Mucosa of rectum (tissue), 2 donors: ENCODE results near the gene ISM2.
"Not testable (repeated sequence)": the region's sequence is repeated elsewhere in the genome, so short reads cannot be mapped to it uniquely, and the experiment has no call there.

Experiments
- H3K27ac ChIP-seq, 2 donors: one replicate each; pipeline ENCODE4 v1.7.0; 2013; ENCODE audit warnings: inconsistent platforms in 2 of 2, low read depth in 2 of 2, low read length in 2 of 2
- H3K27me3 ChIP-seq, 2 donors: one replicate each; pipeline ENCODE4 v1.7.0; 2013; ENCODE audit warnings: low read length in 2 of 2; ENCODE audit not compliant: control insufficient read depth in 2 of 2, insufficient read depth in 2 of 2
- H3K36me3 ChIP-seq, 2 donors: one replicate each; pipeline ENCODE4 v1.7.0; 2013; ENCODE audit warnings: low read length in 2 of 2; ENCODE audit not compliant: control insufficient read depth in 2 of 2, insufficient read depth in 2 of 2
- H3K4me1 ChIP-seq, 2 donors: one replicate each; pipeline ENCODE4 v1.7.0; 2013; ENCODE audit warnings: low read length in 2 of 2, mild to moderate bottlenecking in 1 of 2; ENCODE audit not compliant: control insufficient read depth in 2 of 2, insufficient read depth in 2 of 2
- H3K4me3 ChIP-seq, 2 donors: one replicate each; pipeline ENCODE4 v1.7.0; 2013; ENCODE audit warnings: low read length in 2 of 2
- H3K9ac ChIP-seq, 2 donors: one replicate each; pipeline ENCODE4 v1.7.0; 2013; ENCODE audit warnings: low read length in 2 of 2, low read depth in 1 of 2, mild to moderate bottlenecking in 1 of 2
- H3K9me3 ChIP-seq, 2 donors: one replicate each; pipeline ENCODE4 v1.7.0; 2013; ENCODE audit warnings: low read length in 2 of 2; ENCODE audit not compliant: control insufficient read depth in 2 of 2
- donor health status: healthy.
- donor health status: Normal muscosa, but diverticular disease.

ISM2 gene

DNA sequence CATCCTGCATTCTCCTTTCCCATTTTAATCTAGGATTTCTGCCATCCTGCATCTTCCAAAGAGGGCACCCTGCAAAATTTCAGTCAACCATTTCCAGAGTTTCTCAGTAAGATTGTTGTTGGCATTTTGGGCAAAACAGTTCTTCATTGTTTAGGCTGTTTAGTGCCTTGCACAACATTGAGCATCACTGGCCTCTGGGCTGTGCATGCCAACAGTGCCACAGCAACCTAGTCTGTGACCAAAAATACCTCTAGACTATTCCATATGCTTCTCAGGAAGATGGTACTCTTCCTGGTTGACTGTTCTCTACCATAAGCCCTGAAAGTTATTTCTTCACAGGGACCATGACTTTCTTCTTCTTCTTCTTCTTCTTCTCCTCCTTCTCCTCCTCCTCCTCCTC is 32.5 kb upstream of the ISM2 start:
- Histone ChIP-seq H3K36me3 (peaks cover 2% of the 10 kb centered on the region in 2 donors), H3K9ac (no peak overlapping the region), H3K4me3 (no peak overlapping the region), H3K4me1 (no peaks in the 10 kb centered on the region), H3K27me3 (no peaks in the 10 kb centered on the region), H3K9me3 (no peaks in the 10 kb centered on the region), H3K27ac (no peak overlapping the region)

DNA sequence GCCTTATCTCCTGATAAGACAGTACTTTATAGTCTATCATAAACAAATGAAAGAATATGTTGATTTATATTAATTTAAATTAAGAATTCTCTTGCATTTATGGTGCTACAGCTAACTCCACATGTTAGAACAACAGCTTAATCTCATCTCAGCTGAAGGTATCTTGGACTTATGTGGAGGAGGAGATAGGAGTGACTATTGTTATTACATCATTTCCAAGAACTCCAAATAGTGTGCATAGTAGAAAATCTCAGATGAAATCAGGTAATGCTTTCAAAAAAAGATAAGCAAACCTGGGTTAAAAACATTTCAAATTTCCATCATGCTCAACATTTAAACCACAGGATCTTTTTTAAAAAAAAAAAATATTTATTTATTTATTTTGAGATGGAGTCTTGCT is 31.3 kb upstream of the ISM2 start:
- Histone ChIP-seq H3K4me3 (no peak overlapping the region), H3K9ac (no peak overlapping the region), H3K9me3 (no peaks in the 10 kb centered on the region), H3K27ac (no peak overlapping the region), H3K27me3 (no peaks in the 10 kb centered on the region), H3K4me1 (no peaks in the 10 kb centered on the region), H3K36me3 (no peaks in the 10 kb centered on the region)

DNA sequence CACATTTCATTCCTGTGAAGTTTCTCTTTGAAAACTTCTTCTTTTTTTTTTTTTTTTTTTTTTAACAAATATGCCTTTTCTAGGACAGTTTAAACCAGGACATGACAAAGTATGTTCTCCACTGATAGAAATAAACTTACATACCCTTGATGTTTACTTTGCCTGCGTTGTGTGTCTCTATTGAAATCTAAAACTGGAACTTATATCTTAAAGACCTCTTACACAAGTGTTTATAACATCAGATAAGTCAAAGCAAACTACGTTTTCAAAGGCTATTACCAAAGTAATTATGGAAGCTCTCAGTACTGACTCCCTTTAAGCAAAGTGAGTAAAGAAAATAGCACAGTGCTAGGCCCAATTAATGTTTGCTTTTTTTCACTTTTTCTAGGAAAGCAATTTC is 30.6 kb upstream of the ISM2 start:
- H3K9me3 ChIP-seq: no peaks in the 10 kb centered on the region
- no peak overlapping the region for H3K9ac ChIP-seq
- H3K36me3 ChIP-seq: peaks cover 0 to 3% of the 10 kb centered on the region in 2 donors
- no peaks in the 10 kb centered on the region for H3K27me3 ChIP-seq
- no peaks in the 10 kb centered on the region for H3K4me1 ChIP-seq
- H3K4me3 ChIP-seq: no peak overlapping the region
- H3K27ac ChIP-seq: no peak overlapping the region

DNA sequence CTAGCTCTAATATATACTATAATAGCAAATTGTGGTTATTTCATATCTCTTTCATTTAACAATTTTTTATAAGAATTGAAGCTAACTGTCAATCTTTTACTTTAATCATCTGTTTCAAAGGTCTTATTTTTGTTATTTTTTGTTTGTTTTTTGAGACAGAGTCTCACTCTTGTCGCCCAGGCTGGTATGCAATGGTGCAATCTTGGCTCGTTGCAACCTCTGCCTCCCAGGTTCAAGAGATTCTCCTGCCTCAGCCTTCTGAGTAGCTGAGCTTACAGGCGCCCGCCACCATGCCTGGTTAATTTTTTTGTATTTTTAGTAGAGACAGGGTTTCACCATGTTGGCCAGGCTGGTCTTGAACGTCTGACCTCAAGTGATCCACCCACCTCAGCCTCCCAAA is 30.1 kb upstream of the ISM2 start:
- H3K4me3 ChIP-seq, H3K27me3 ChIP-seq, H3K36me3 ChIP-seq, H3K27ac ChIP-seq, H3K9me3 ChIP-seq, H3K9ac ChIP-seq, H3K4me1 ChIP-seq: not testable (repeated sequence)

DNA sequence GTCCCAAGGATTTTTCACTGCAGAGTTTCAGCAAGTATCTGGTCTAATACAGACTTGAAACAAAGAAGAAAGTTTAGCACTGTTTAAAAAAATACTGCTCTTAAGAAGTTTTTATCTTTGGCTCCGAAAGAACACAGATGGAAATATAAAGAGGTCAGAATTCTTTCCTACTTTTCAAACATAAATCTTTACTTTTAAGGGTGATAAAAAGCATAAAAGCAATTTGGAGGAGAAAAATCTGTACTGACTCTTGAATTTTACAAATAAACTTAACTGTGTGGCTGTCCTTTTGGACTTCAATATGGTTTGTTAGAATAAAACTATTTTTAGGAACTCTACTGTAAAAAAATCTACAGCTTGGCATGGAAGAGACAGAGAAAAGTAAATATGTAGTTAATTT is 27.6 kb upstream of the ISM2 start:
- Histone ChIP-seq H3K9ac (no peak overlapping the region), H3K4me3 (no peak overlapping the region), H3K27me3 (no peaks in the 10 kb centered on the region), H3K36me3 (peaks cover 5 to 8% of the 10 kb centered on the region in 2 donors), H3K9me3 (no peaks in the 10 kb centered on the region), H3K27ac (no peak overlapping the region), H3K4me1 (no peaks in the 10 kb centered on the region)

DNA sequence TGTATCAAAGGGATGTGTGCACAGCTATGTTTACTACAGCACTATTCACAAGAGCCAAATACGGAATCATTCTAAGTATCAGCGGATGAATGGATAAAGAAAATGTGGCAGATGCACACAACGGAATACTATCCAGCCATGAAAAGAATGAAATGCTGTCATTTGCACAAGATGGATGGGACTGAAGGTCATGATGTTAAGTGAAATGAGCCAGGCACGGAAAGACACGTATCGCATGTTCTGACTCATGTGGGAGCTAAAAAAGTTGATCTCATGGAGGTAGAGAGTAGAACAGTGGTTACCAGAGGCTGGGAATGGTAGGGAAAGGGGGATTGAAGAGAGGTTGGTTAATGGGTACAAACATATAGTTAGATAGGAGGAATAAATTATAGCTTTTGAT is 25.9 kb upstream of the ISM2 start:
- no peak overlapping the region for H3K27ac ChIP-seq
- H3K27me3 ChIP-seq: no peaks in the 10 kb centered on the region
- no peaks in the 10 kb centered on the region for H3K9me3 ChIP-seq
- H3K4me1 ChIP-seq: no peaks in the 10 kb centered on the region
- H3K4me3 ChIP-seq: no peak overlapping the region
- H3K36me3 ChIP-seq: peaks cover 17 to 23% of the 10 kb centered on the region in 2 donors
- H3K9ac ChIP-seq: no peak overlapping the region

DNA sequence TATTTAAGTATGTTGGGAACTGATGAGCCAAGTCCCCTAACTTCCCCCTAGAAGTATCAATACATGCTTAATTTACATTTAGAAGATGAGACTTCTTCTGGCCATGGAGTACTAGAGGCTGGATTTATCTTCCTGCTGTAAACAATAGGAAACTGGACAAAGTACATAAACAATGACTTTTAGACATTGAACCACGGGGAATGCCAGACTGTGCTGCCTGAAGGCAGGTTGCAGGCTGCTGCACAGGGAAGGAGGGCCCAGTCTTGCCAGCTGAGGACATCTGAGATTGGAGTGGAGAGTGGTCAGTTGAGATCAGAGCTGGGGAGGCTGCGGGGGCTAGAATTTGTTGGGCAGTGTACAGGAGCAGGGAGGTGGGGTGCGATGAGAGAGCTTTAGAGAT is 24.5 kb upstream of the ISM2 start:
- Histone ChIP-seq H3K27ac (no peak overlapping the region), H3K36me3 (peaks cover 19 to 30% of the 10 kb centered on the region in 2 donors), H3K9me3 (no peaks in the 10 kb centered on the region), H3K9ac (no peak overlapping the region), H3K27me3 (no peaks in the 10 kb centered on the region), H3K4me3 (no peak overlapping the region), H3K4me1 (no peaks in the 10 kb centered on the region)

DNA sequence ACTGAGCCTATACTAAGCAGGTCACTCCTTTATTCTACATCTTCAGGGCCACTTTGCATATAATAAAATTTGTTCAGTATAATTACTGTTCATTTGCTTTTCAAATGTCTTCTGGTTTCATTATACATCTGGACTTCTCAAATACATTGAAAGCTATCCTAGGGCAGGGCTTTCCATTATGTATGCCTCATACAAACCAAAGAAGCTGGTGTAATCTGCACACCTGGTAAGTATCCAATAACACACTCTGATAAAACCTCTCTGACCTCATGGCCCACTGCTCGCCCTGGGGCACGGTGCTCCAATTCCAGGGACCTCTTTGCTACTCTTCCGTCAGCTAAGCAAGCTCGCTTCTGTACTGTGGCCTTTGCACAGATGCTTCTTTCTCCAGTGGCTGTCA is 21.9 kb upstream of the ISM2 start:
- Histone ChIP-seq H3K27me3 (no peaks in the 10 kb centered on the region), H3K9ac (no peak overlapping the region), H3K4me3 (no peak overlapping the region), H3K36me3 (peaks cover 32 to 37% of the 10 kb centered on the region in 2 donors), H3K27ac (no peak overlapping the region), H3K4me1 (no peaks in the 10 kb centered on the region), H3K9me3 (no peaks in the 10 kb centered on the region)

DNA sequence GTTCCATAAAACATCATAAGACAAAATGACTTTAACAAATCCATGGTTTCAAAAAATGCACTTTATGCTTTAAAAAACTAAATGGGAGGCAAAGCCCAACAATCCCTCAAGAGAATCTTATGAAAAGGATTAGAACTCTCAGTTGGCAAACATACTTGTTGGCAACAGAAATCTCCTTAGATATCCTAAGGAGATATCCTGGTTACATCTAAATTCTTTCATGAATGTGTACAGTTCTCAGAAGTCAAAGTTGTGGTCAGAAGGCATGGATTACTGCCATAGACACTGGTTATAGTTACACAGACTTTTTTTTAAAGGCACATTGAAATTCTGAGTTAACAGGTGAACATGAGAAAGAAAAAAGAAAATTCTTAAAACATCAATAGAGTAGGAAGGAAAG is 17.5 kb upstream of the ISM2 start:
- H3K4me1 ChIP-seq: no peaks in the 10 kb centered on the region
- peaks cover 44 to 49% of the 10 kb centered on the region in 2 donors for H3K36me3 ChIP-seq
- H3K9ac ChIP-seq: no peak overlapping the region
- no peak overlapping the region for H3K27ac ChIP-seq
- H3K4me3 ChIP-seq: no peak overlapping the region
- no peaks in the 10 kb centered on the region for H3K9me3 ChIP-seq
- no peaks in the 10 kb centered on the region for H3K27me3 ChIP-seq

DNA sequence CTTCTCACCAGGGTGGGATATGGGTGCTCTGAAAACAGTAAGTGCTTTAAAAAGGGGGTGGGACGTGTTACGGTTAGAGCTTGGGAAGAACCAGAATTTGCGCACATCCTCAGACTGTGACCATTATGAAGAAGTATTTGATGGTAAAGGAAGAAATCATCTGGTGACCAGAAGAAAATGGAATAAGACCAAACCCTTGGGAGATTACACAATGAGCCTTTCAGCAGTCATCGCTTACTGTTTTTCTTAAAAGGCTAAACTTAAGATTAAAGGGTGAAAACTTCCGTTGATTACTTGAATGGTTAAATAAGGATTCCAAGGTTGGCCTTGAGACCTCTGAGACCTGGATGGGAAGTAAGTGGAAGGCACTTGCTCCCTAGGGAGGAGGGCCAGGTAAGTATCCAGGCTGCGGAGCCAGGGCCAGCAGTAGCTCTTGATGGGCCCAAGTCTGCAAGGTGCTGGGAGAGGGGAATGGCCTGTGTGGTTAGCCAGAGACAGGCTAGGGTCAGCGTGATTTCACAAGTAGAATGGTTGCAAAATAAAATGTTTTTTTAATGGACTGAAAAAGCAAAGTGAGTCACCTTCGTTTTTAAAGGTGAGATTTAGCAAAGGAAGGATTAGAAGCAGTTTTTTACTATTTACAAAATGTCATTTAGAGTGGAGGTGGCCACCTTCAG is 13.0 kb upstream of the ISM2 start:
- H3K9me3 ChIP-seq: no peaks in the 10 kb centered on the region
- no peaks in the 10 kb centered on the region for H3K4me1 ChIP-seq
- H3K27ac ChIP-seq: no peak overlapping the region
- no peak overlapping the region for H3K4me3 ChIP-seq
- no peak overlapping the region for H3K9ac ChIP-seq
- H3K36me3 ChIP-seq: peaks cover 36 to 47% of the 10 kb centered on the region in 2 donors
- no peaks in the 10 kb centered on the region for H3K27me3 ChIP-seq

DNA sequence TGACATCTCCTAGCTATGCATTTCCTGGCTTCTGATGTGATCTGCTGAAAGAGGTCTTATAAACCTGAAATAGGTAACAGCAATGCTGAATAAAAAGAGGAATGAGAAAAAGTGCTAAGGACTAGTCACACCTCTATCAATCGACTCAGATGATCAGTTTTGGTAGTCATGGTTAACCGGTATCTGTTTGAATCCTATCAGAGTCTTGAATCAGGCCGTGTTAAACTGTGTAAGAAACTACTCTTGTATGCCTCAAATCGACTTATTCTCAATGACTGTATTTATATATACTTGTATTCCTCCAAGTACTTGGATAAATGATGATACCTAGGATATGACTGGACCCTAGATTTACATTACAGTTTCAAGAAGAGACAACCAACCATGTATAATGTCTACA is 10.8 kb upstream of the ISM2 start:
- H3K4me1 ChIP-seq: no peaks in the 10 kb centered on the region
- no peak overlapping the region for H3K4me3 ChIP-seq
- H3K27ac ChIP-seq: no peak overlapping the region
- H3K36me3 ChIP-seq: peaks cover 32 to 33% of the 10 kb centered on the region in 2 donors
- H3K9ac ChIP-seq: no peak overlapping the region
- no peaks in the 10 kb centered on the region for H3K9me3 ChIP-seq
- no peaks in the 10 kb centered on the region for H3K27me3 ChIP-seq
